Esophagus muscularis mucosa (tissue), 4 donors: ENCODE results near the gene TENM3.

ENCODE experiments used
- CTCF ChIP-seq, 3 experiments: fragments of 200-600 bp in 2 of 3; fragments of 450-650 bp in 1 of 3; sonication (generic) in 2 of 3; IDR thresholded peaks; one replicate each; pipeline ENCODE4 v1.5.1; 2017 to 2019; ENCODE audit warnings: antibody characterized with exemption in 3 of 3, mild to moderate bottlenecking in 2 of 3, moderate library complexity in 1 of 3
- EP300 ChIP-seq: sonication (generic); formaldehyde crosslinking; IDR thresholded peaks from one replicate; pipeline ENCODE4 v1.6.1; 2017; ENCODE audit warnings: antibody characterized with exemption
- POLR2A ChIP-seq: fragments of 450-650 bp; IDR thresholded peaks from one replicate; pipeline ENCODE4 v1.6.1; 2017; ENCODE audit warnings: antibody characterized with exemption, moderate library complexity, mild to moderate bottlenecking, low read depth
- POLR2AphosphoS5 ChIP-seq, 2 donors: sonication (generic); formaldehyde crosslinking; IDR thresholded peaks; one replicate each; pipeline ENCODE4 v1.6.1; 2017; ENCODE audit warnings: antibody characterized with exemption in 2 of 2

DNA sequence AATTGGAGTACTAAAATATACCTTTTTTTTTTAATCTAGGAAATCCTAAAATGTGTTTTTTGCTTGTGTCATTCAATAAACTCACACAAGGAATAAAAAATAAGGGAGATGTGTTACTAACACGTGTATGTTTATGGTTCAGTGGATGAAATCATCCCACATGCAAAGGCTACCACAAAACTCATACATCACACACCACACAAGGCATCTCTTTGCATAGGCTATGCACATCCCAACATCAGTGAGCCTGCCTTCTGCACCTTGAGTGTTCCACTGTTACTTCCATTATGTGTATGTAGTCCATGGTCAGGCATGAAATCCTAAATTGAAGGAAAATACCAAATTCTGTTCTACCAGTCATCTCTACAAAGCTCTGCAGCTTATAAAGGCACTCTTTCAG is 460.9 kb downstream of the TENM3 start:
- TF ChIP-seq CTCF (IDR thresholded peaks at IDR 0.05) = no peak
- no peak for TF ChIP-seq POLR2A
- TF ChIP-seq POLR2AphosphoS5 (IDR thresholded peaks at IDR 0.05) = no peak
- no peak for TF ChIP-seq EP300
